HG03432 (cell line): ENCODE measurements around the gene FGF4.
"Not testable (repeated sequence)": the region's sequence is repeated elsewhere in the genome, so short reads cannot be mapped to it uniquely, and the experiment has no call there.

ENCODE experiments used
- ATAC-seq: cut with Tn5 transposase; IDR thresholded peaks from one replicate; pipeline ENCODE4 v1.9.1; 2021; ENCODE audit warnings: mild to moderate bottlenecking, moderate library complexity; ENCODE audit not compliant: unreplicated experiment

The FGF4 gene

GRCh38 chr11:69774354-69775162, 583 bp downstream of the FGF4 start:
- no peak for ATAC-seq

- ATAC-seq = no peak
Observed at GRCh38 chr11:69773626-69774353, 1.4 kb downstream of the FGF4 start.

GRCh38 chr11:69771466-69771865, 3.7 kb downstream of the FGF4 start:
- ATAC-seq = no peak

- no peak for ATAC-seq
Observed at GRCh38 chr11:69770540-69770939, 4.6 kb downstream of the FGF4 start.

- no peak for ATAC-seq
Observed at GRCh38 chr11:69765498-69765995, 9.6 kb downstream of the FGF4 start.

GRCh38 chr11:69764918-69765317, 10.2 kb downstream of the FGF4 start:
- not testable (repeated sequence) for ATAC-seq

- no peak for ATAC-seq
Observed at GRCh38 chr11:69760319-69760718, 14.8 kb downstream of the FGF4 start.

- no peak for ATAC-seq
Observed at GRCh38 chr11:69752890-69753289, 22.3 kb downstream of the FGF4 start.

- ATAC-seq = no peak
Observed at GRCh38 chr11:69750875-69751597, 24.1 kb downstream of the FGF4 start.

GRCh38 chr11:69750108-69750850, 24.9 kb downstream of the FGF4 start:
- ATAC-seq = no peak

GRCh38 chr11:69748637-69749036, 26.5 kb downstream of the FGF4 start:
- ATAC-seq = no peak

- no peak for ATAC-seq
Observed at GRCh38 chr11:69746752-69747742, 28.1 kb downstream of the FGF4 start.

GRCh38 chr11:69746140-69746539, 29.0 kb downstream of the FGF4 start:
- ATAC-seq = no peak

- no peak for ATAC-seq
Observed at GRCh38 chr11:69745201-69745600, 29.9 kb downstream of the FGF4 start.

GRCh38 chr11:69744435-69744834, 30.7 kb downstream of the FGF4 start:
- no peak for ATAC-seq

GRCh38 chr11:69734841-69735240, 40.3 kb downstream of the FGF4 start:
- ATAC-seq = no peak

GRCh38 chr11:69734367-69734766, 40.8 kb downstream of the FGF4 start:
- no peak for ATAC-seq

GRCh38 chr11:69732910-69733309, 42.2 kb downstream of the FGF4 start:
- no peak for ATAC-seq

- ATAC-seq = no peak
Observed at GRCh38 chr11:69731110-69731509, 44.0 kb downstream of the FGF4 start.

- no peak for ATAC-seq
Observed at GRCh38 chr11:69730500-69730899, 44.6 kb downstream of the FGF4 start.
